Measurements from ENCODE around the gene MCOLN3.

The MCOLN3 gene, protein sequence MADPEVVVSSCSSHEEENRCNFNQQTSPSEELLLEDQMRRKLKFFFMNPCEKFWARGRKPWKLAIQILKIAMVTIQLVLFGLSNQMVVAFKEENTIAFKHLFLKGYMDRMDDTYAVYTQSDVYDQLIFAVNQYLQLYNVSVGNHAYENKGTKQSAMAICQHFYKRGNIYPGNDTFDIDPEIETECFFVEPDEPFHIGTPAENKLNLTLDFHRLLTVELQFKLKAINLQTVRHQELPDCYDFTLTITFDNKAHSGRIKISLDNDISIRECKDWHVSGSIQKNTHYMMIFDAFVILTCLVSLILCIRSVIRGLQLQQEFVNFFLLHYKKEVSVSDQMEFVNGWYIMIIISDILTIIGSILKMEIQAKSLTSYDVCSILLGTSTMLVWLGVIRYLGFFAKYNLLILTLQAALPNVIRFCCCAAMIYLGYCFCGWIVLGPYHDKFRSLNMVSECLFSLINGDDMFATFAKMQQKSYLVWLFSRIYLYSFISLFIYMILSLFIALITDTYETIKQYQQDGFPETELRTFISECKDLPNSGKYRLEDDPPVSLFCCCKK
- 6.3 to 6.9 reads per million in 2 donors for total RNA-seq

DNA sequence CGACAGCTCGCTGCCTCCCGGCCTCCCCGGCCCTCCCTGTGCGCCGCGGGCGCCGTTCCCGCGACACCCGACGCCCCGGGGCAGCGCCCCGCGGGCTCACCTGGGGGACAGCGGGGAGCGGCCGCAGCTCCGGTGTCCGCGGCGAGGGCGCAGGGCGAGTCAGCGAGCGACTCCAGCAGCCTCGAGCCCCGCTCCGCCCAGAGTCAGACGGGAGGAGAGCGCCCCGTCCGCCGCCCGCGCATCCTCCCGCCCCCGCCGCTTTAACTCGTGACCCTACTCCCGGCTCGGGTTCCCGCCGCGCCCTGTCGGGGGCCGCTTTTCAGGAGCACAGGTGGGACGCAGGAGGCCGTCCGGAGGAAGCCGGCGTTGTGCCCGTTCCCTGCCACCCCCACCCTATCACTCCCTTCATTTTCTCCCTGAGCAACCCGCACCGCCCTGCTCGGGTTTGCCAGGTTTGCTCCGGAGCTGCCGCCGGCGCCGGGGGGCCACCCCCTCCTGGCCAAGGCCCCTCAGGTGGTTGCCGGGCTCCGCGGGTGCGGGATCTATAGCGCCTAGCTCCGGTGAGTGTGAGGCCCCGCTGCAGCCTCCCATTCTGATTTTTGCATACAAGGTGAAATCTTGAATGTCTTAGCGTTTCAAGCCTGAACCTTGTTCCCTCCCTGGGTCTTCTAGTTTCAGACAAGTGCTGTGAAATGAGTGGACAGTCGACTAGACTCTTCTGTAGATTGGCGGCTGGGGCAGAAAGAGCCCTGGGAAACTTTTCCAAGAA is at the start of gene MCOLN3:
Gene MCOLN3, minus strand, starts transcription at position 205 of the 769 bp plus-strand sequence. CDS start 3,140 bp downstream, outside the sequence.
- peak; percentile 35 for DNase-seq

DNA sequence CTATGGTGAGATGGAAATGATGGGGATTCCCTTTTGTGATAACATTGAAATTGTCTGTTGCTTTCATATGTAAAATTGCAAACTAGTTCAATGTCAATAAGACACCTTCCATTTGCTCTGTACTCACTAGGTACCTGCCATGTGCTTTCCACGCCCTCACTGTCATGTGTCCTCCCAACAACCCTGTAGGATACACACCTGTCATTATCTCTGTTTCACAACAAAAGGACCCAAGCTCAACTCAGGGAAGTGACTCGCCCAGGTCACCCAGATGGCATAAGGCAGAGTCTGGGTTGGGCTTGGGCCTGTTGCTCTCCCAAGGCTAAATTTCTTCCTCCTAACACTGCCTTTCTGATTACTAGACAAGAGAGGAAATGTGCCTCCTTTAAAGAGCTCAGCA is 45.3 kb upstream of the MCOLN3 start:
- no peak for DNase-seq

DNA sequence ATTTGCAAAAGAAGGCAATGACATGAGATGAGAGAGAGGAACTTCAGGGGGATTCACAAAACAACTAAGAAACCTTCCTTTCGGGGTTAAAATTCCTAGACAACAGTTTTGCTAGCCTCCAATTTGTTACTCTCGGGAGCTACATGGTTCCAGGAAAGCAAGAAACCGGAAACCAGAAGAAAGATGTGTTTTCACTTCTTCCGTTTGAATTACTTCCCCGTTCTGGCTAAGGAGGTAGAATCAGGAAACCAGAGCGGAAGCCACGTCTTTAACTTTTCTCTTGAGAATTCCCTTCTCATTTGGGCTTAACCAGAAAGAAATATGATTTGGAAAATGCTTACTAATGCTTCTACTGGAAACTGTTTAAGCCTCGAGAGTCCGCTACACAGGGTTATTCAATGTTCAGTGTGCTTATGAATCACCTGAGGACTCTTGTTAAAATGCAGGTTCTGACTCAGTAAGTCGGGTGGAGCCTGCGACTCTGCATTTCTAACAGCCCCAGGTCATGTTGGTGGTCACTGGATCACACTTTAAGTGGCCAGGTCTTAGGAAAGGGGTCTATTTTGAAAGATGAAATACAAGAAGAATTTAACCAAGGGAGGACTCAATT is 43.5 kb upstream of the MCOLN3 start:
- DNase-seq = no peak

DNA sequence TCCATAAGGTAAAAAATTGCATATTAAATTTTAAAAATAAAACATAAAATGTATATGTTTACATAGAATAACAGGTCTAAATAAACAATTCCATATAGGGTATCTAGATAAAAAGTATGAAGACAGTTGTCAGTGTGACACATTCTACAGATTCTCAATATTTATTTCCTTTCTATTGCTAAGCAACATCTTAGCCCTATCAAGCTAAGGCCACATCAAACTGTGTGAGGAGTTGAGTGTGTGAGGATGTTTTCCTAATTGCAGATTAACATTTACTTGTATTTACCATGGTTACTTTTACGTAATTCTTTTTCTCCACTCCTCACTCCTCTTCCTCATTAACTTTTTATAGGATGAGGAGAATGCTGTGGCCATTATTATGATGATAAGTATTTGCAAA is 41.9 kb upstream of the MCOLN3 start:
- no peak for DNase-seq

DNA sequence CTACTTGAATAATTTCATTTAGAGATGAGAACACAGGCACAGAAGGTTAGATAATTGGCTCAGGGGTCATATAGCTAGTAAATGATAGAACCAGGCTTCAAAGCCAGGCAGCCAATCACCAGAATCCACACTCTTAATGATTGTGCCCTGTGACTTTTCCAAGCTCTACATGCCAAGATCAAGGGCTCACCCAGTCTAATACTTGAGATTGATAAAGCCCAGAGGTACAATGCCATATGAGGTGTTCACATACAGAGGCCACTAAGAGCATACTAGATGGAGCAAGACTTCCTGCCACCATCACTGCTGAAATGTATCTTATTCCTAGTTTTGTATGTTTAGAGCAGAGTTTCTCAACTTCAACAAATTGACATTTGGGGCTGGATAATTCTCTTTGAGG is 40.9 kb upstream of the MCOLN3 start:
- no peak for DNase-seq

DNA sequence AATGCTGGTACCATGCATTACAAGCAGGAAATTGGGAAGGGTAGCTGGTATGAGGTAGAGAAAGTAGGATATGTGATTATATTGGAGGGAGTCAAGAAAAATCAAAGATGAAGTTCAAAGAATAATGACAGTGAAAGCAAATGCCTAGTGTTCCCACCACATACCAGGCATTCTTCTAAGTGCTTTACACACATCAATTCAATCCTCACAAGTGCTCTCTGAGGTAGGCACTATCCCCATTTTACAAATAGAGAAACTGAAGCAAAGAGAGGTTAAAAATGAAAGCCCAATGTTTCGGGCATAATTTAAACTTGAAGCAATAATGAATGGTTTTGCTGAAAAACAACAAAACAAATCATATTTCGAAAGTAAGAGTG is 40.1 kb upstream of the MCOLN3 start:
- no peak for DNase-seq

DNA sequence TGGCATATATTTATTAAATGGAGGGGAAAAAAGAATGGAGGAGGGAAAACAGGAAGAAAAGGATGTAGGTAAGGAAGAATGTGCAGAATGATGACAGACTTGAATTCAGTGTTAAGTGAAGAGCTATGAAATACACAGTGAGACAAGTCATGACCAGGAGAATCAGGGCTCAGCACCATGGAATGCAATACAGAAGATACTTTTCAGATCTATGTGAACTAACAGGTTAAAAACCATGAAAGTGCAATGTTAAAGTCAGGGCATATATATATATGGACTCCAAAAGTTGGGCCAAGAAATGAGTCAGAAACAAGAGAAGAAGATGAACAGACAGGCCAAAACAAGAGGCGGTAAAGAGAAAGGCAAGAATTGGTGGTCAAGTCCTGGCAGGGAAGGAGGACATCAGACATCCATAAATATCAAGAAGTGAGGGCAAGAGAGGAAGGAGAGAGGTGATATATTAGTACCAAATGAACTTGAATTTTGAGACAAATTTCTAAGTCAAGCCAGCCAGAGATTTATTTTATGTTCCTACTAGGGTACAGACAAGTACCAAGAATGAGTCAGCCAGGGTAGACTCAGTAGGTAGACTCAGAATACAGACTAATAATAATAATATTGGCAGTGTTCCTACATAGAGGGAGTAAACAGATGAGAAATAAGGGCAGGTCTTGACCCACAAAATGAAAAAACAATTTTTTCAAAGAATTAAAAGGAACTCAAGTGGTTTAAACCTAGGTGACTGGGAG is 39.5 kb upstream of the MCOLN3 start:
- no peak for DNase-seq

DNA sequence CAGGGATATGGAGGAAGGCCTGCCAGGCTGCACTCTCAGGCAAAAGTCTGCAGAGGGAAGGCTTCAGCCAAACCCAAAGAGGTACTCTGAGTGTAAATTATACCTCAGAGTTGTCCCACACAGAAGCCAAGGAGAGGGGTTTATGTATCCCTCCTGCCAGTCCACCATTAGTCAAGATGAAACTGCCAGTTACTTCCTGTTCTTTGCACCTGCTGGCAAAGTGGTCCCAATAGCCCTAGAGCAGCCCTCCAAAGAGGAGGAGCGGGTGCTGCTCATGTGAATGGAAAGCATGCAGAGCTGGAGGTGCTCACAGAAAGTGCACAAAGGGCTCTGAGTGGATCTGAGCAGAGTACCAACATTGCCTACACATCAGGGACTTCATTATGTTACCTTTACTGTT is 37.1 kb upstream of the MCOLN3 start:
- no peak for DNase-seq

DNA sequence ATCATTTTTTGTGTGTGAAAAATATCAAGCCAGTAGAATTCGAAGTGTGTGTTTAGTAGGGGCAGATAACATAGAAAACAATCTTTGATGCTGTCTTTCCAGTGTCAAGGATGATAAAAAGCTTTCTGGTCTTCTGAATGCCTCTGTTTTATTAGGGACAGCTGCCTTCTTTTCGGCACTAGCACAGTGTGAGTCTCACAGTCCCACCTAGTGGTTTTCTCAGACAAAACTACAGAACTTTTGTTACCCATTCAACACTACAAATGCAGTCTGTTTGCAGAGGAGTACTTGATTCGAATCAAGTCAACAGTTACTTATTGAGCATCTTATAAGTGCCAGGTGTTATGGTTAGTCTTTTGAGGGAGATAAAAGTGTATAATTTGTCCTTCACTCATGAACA is 30.6 kb upstream of the MCOLN3 start:
- DNase-seq = no peak

DNA sequence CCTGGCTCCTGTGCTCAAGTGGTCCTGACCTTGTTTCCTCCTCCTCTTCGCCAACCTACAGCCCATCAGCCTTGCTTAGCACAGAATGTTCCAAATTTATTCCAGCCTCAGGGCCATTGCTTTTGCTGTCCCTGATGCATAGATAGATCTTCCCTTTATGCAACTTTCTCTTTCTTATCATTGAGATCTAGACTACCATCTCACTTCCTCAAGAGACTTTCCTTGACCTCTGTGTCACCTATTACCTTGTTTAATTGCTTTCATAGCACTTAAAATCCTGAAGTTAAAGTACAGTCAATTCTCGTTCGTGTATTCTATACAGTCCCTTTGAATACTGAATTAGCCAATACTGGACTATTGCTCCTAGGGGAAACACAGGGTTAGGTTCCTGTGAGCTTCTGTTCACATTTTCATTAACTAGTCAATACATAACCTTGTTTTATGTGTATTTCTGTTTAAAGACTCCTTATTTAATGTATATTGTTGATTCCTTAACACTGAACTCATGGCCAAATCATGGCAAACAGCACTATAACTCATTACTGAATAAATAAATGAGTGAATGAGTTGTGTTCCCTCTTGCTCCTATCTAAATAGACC is 26.2 kb upstream of the MCOLN3 start:
- no peak for DNase-seq

DNA sequence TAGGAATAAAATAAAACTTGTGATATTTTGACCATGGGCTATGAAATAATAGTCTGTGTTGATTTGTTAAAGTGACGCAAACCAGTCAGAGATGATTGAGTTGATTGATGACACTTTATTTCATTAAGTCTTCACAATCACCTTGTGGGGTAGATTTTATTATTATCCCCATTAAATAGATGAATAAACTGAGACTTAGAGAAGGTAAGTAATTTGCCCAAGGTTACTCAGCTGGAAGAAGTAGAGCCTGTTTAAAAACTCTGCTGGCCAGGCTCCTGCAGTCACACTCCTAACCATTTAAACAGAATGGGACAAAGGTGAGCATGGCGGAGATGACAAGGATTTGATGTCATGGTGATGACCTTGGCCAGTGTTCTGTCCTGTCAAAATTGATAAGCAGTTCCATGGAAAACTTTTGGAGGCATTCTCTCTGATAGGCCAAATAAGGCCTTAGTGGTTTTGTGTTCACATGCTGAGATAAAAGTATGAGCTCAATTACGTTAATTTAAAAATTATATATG is 22.7 kb upstream of the MCOLN3 start:
- DNase-seq = no peak

DNA sequence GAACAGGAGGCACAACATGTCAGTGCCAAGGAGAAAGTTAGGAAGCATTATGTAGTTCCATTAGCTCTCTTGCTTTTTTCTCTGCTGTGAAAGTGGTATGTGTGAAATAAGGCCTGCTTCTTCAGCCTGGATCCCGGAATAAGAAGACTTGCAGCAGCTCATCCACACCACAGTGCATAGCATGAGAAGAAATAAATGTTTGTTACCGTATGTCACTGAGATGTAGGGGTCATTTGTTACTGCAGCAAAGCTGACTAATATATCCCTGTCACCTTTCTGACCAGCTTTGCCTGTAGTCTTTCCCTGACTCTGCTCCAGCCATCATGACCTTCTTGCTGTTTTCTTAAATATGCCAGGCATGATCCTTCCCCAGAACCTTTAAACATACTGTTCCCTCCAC is 20.5 kb upstream of the MCOLN3 start:
- no peak for DNase-seq

DNA sequence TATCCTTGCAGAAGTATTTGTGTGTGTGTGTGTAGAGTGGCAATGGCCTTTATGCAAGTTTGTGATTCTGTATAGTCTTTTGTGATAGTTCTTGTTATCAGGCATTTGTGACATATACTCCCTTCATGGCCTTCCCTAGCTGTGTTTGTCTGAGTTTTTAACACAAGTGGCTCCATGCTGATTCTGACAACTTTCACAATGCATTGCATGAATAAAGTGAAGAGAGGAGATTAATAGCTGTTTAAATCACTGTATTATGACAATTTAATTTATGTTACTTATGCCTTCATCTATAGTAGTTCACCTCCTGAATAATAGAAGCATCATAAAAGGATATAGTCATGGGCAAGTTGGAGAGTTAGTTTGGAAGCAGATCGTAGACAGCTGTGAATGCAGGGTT is 17.2 kb upstream of the MCOLN3 start:
- no peak for DNase-seq

DNA sequence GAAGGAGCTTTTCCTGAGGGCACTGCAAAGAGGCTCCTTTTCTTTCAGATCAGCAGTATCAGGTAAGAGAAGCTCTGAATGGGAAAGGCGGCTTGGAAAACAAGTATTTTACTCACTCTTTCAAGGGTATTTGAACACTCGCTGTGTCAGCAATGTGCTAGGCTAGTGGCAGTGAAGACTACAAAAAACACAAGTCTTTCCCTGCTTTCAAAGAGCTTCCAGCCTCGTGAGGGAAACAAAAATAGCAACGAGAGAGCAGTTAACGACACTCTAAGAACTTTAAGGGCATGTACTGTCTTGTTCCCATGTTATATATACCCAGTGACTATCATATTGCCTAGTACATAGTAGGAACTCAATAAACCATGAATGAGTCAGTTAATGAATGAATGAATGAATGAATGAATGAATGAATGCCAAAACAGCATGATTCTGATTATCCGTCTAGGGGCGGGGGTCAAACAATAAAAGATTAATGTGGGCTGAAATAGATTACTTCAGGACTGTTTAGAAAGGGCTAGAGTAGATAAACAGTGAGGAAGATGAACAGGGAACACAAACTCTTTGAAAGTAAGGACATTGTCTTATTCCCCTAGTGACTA is 14.2 kb upstream of the MCOLN3 start:
- DNase-seq = no peak

DNA sequence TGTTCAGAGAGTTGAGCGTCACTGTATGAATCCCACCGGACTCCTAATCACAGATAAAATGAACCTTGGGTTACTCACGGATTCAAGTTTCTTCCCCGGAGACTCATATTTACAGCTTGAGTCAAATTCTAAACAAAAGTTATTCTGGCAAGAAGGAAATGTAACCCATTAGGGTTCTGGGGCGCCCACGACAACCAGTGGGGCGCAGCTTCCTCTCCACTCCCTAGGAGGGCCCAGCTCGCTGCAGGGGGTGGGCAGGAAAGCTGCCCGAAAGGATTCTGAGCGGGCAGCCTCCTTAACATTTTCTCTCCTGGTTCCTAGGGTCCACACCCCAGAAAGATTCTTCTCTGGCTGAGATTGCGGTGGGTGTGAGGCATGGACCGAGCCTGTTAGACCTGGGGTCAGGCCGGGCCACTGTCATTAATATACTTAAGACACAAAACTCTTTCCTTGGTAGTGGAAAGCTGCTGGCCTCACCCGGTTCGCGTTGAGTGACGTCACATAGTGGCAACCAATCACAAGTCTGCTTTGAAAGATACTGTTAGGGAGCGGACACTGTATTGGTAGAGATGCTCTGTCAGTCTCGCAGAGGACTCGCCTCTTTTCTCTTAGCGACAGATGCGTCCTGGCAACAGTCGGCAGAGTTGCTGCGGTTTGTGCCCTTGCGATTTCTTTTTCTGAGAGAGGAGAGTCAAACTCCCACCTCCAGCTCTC is 13.6 kb upstream of the MCOLN3 start:
- peak; percentile 70 for DNase-seq

DNA sequence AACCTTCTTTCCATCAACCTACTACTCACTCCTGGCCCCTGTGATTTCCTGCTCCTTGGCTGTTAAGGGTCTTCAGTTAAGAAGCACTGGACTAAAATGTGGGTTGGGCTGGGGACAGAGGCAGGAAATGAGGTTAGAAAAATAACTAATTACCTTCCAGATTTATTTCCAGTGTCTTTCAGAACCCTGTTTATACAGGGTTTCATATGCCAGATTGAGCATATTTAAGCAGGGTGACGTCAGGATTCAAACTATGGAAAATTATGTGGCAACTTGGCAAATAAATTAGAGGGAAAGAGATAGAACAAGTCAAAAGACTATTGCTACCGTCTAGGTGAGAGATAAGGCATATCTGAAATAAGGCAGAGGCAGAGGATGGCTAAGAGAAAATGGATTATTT is 11.7 kb upstream of the MCOLN3 start:
- DNase-seq = no peak

DNA sequence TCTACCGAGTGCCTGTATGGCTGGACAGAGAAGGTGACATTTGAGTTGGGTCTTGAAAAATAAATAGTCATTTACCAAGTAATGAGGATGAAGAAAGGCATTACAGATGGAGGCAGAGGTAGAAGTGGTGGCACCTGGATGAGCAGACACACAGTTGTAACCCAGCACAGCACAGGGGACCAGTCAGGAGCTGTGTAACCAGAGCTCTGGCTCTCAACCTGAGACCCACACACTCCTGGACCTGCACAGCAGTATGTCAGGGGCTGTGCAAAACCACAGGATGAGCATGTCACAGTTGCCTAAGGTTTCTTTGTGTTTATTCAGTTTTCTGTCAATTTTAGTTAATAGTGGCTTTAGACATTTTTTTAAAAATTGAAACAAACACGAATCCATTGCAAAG is 11.3 kb upstream of the MCOLN3 start:
- no peak for DNase-seq

DNA sequence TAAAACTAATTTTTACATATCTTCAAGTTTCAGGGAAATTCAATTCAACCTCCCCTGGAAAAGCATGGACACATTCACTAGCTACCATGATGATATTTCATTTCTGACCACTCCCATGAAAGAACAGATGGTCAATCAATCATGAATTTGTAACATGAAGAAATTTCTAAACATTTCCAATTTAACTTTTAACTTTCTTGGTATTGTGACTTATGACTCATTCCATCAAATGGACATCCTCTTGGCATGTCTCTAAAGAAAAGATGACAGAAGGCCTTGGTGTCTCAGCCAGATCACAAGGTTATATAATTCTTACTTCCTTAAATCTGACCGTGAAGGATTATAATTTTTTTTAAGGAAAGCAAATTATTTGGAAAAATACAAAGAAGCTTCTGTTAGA is 10.5 kb upstream of the MCOLN3 start:
- no peak for DNase-seq

DNA sequence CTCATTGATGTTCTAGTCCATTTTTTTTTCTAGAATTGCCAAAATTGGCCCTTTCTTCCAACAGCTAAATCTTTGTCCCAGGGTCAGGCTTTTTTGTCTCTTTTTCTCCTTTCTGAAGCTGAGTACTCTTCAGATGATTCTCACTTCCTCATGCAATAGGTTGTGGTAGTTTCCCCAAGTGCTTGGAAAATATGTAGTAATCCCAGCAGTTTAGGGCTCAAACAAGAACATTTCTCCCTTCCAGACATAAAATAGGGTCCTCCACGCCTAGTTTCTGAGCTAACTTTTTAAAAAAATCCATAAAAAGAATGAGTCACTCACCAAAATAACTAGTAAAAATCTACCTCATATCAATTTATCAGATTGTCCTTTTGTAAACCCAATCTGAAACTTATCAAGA is 10.0 kb upstream of the MCOLN3 start:
- DNase-seq = no peak

DNA sequence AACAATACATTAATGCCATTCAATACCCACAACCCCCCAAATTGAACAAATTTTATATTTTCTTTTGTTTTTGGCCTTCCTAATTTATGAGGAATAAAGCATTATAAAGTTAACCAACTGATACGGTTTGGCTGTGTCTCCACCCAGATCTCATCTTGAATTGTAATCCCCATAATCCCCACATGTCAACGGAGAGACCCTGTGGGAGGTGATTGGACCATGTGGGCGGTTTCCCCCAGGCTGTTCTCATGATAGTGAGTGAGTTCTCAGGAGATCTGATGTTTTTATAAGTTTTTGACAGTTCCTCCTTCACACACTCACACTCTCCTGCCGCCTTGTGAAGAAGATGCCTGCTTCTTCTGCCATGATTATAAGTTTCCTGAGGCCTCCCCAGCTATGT is 6.4 kb upstream of the MCOLN3 start:
- DNase-seq = no peak

DNA sequence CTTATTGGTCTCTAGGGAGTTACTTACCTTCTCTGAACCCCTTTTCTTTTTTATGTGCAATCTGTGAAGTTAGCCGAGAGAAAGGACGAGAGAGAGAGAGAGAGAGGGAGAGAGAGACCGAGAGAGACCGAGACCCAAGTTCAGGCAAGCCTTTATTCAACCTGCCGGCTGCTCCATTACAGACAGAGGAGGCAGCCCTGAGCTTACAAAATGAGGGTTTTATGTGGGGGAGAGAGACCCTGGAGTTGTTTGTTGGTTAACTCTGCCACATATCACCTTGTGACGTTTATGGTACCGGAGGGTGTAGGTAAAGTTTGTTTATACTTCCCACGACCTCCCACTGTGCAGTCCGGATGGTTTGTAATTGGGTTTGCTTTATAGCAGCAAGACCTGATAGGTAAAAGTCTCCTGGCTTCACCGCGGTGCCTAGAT is 1.5 kb upstream of the MCOLN3 start:
- DNase-seq = no peak

All from T-helper 9 cell (primary cell).